Kidney epithelial cell (primary cell): Measurements from ENCODE around the gene ZNF597. TPM values are rescaled to one million over a fixed set of nuclear protein-coding genes. Genes with fewer than 3 reads are reported as not detected.

ENCODE experiments used
- DNase-seq: peaks from one replicate; pipeline ENCODE4 v3.0.0-alpha.2; 2010; ENCODE audit warnings: low read depth
- H3K27me3 ChIP-seq: 2 replicates; pipeline ENCODE4 v1.6.0; 2011; ENCODE audit warnings: low read length; ENCODE audit not compliant: control insufficient read depth, insufficient read depth
- H3K36me3 ChIP-seq: 2 replicates; pipeline ENCODE4 v1.5.1; 2011; ENCODE audit warnings: low read length; ENCODE audit not compliant: control insufficient read depth, insufficient read depth
- H3K4me3 ChIP-seq: 2 replicates; pipeline ENCODE4 v1.5.1; 2011; ENCODE audit warnings: low read depth, mild to moderate bottlenecking, control low read depth, low read length
- CTCF ChIP-seq: IDR thresholded peaks from 2 replicates; pipeline ENCODE4 v1.5.1; 2011; ENCODE audit warnings: mild to moderate bottlenecking, moderate library complexity, low read length, control low read depth, inconsistent platforms; ENCODE audit not compliant: insufficient read depth, poor library complexity, severe bottlenecking
- total RNA-seq: library from RNA; depleted of rRNA; stranded (reverse); fragments of >200 nt; gene quantifications from 2 replicates; pipeline ENCODE4 v1.2.3, GENCODE V29; 2015

ZNF597 gene
- total RNA-seq, 1 donor from 2014 or later: 1.7 TPM

- peak within 1 kb of the TSS; percentile 95 for H3K4me3 ChIP-seq
These were observed 42.3 kb downstream of the ZNF597 start, which contains the start of the genes ZNF174 and ZSCAN32 for GRCh38 chr16:3400779-3401688. Gene ZNF174 (plus strand): TSS chr16:3401215. CDS start chr16:3402005, 790 bp downstream. Gene ZSCAN32 (minus strand): TSS chr16:3401004. CDS start chr16:3397557, 3,447 bp downstream.

GRCh38 chr16:3400446-3400778, 42.9 kb downstream of the ZNF597 start:
- no peak for TF ChIP-seq CTCF
- H3K36me3 ChIP-seq: peaks cover 9% of the 10 kb centered on the region
- no peak for DNase-seq
- H3K27me3 ChIP-seq: no peaks in the 10 kb centered on the region
- H3K4me3 ChIP-seq: peak overlapping the region; percentile 95

More at GRCh38 chr16:3400779-3401688, 42.3 kb downstream of the ZNF597 start, which contains the start of the genes ZNF174 and ZSCAN32:
- peaks cover 9% of the 10 kb centered on the region for H3K36me3 ChIP-seq
- no peaks in the 10 kb centered on the region for H3K27me3 ChIP-seq
- peak; percentile 97 for DNase-seq
- TF ChIP-seq CTCF: no peak

- no peak for DNase-seq
- Histone ChIP-seq H3K27me3 (no peaks in the 10 kb centered on the region), H3K36me3 (peaks cover 2% of the 10 kb centered on the region), H3K4me3 (no peak overlapping the region)
- no peak for TF ChIP-seq CTCF
These were observed 53.5 kb downstream of the ZNF597 start for GRCh38 chr16:3389663-3390338.

- Histone ChIP-seq H3K27me3 (no peaks in the 10 kb centered on the region), H3K4me3 (no peak overlapping the region), H3K36me3 (peaks cover 4% of the 10 kb centered on the region)
- no peak for TF ChIP-seq CTCF
- DNase-seq: no peak
These were observed 55.0 kb downstream of the ZNF597 start for GRCh38 chr16:3388325-3388724.

- H3K27me3 ChIP-seq: no peaks in the 10 kb centered on the region
- H3K36me3 ChIP-seq: peaks cover 7% of the 10 kb centered on the region
- no peak for DNase-seq
- H3K4me3 ChIP-seq: no peak overlapping the region
- no peak for TF ChIP-seq CTCF
These were observed 60.3 kb downstream of the ZNF597 start for GRCh38 chr16:3383045-3383448.

Other genes starting within 250 kb of the ZNF597 start
- 5.0 and 7.9 TPM in 2 replicates for gene ZNF200, start 208.3 kb downstream of the ZNF597 start, total RNA-seq
- gene MEFV, start 186.9 kb downstream of the ZNF597 start, total RNA-seq: 0.14 and 0.21 TPM in 2 replicates
- 42.1 and 44.5 TPM in 2 replicates for gene ZNF263, start 160.0 kb downstream of the ZNF597 start, total RNA-seq
- 3.1 and 3.4 TPM in 2 replicates for gene TIGD7, start 138.1 kb downstream of the ZNF597 start, total RNA-seq
- 17.8 and 19.5 TPM in 2 replicates for gene ZNF75A, start 138.0 kb downstream of the ZNF597 start, total RNA-seq
- 0.08 TPM in 1 of 2 replicates, not detected in the other for gene OR2C1, start 87.6 kb downstream of the ZNF597 start, total RNA-seq
- 8.1 and 12.0 TPM in 2 replicates for gene ZSCAN32, start 42.5 kb downstream of the ZNF597 start, total RNA-seq
- 8.0 and 12.2 TPM in 2 replicates for gene ZNF174, start 42.3 kb downstream of the ZNF597 start, total RNA-seq
- gene NAA60, start 176 bp upstream of the ZNF597 start, total RNA-seq: 27.1 and 30.7 TPM in 2 replicates
- not detected in 2 replicates for gene C16orf90, start 52.0 kb upstream of the ZNF597 start, total RNA-seq
- 20.6 and 20.9 TPM in 2 replicates for gene CLUAP1, start 57.5 kb upstream of the ZNF597 start, total RNA-seq
- gene NLRC3, start 133.9 kb upstream of the ZNF597 start, total RNA-seq: 0.04 TPM in 1 of 2 replicates, not detected in the other
- 6.4 and 7.7 TPM in 2 replicates for gene SLX4, start 168.1 kb upstream of the ZNF597 start, total RNA-seq
- 13.4 and 18.6 TPM in 2 replicates for gene DNASE1, start 211.2 kb upstream of the ZNF597 start, total RNA-seq